Tibial artery (tissue), 4 donors: Measurements from ENCODE around the gene CPB2.

Experiments used
- DNase-seq, 2 donors: peaks; one replicate each; pipeline ENCODE4 v3.0.0-alpha.2; 2019
- H3K27ac ChIP-seq, 2 donors: fragments of 200-600 bp; sonication (generic) in 1 of 2; 1 replicate in 1 of 2; 2 replicates in 1 of 2; pipeline ENCODE4 v1.5.1; 2018 to 2019; ENCODE audit warnings: mild to moderate bottlenecking in 1 of 2
- H3K27me3 ChIP-seq, 2 donors: fragments of 200-600 bp; sonication (generic) in 1 of 2; one replicate each; pipeline versions ENCODE4 v1.5.1 to v1.6.0; 2016 to 2019
- H3K36me3 ChIP-seq, 3 donors: fragments of 200-600 bp; sonication (generic) in 2 of 3; one replicate each; pipeline ENCODE4 v1.5.1; 2016 to 2019; ENCODE audit warnings: mild to moderate bottlenecking in 2 of 3
- H3K4me1 ChIP-seq, 4 donors: fragments of 200-600 bp; sonication (generic) in 2 of 4; 1 replicate in 3 of 4; 2 replicates in 1 of 4; pipeline ENCODE4 v1.5.1; 2016 to 2019
- H3K4me3 ChIP-seq, 2 donors: fragments of 200-600 bp; sonication (generic) in 1 of 2; 1 replicate in 1 of 2; 2 replicates in 1 of 2; pipeline ENCODE4 v1.5.1; 2018 to 2019; ENCODE audit warnings: mild to moderate bottlenecking in 2 of 2
- H3K9me3 ChIP-seq, 3 donors: fragments of 200-600 bp; sonication (generic) in 1 of 3; one replicate each; pipeline ENCODE4 v1.5.1; 2016 to 2019
- CTCF ChIP-seq, 2 experiments: fragments of 200-600 bp in 1 of 2; fragments of 450-650 bp in 1 of 2; IDR thresholded peaks; one replicate each; pipeline ENCODE4 v1.5.1; 2017 to 2019; ENCODE audit warnings: antibody characterized with exemption in 2 of 2, mild to moderate bottlenecking in 1 of 2, moderate library complexity in 1 of 2
- intact Hi-C: fragments of 100-400 bp; cut with DNase I; formaldehyde crosslinking; loops from one replicate; pipeline ENCODE4 v1.15.0; 2023; ENCODE audit warnings: low total_unique reads

The CPB2 gene

GRCh38 chr13:46137627-46138317 is 32.9 kb upstream of the CPB2 start:
- intact Hi-C loops, result no loop called here
- Histone ChIP-seq H3K27ac (no peak overlapping the region), H3K36me3 (no peaks in the 10 kb centered on the region), H3K27me3 (no peaks in the 10 kb centered on the region), H3K4me3 (no peak overlapping the region), H3K4me1 (no peaks in the 10 kb centered on the region), H3K9me3 (no peaks in the 10 kb centered on the region)
- no peak for DNase-seq
- no peak for TF ChIP-seq CTCF (IDR thresholded peaks at IDR 0.05)

GRCh38 chr13:46136688-46137087 is 31.9 kb upstream of the CPB2 start:
- no peaks in the 10 kb centered on the region for H3K9me3 ChIP-seq
- H3K27ac ChIP-seq, result no peak overlapping the region
- H3K36me3 ChIP-seq, result no peaks in the 10 kb centered on the region
- no peak for DNase-seq
- no peak overlapping the region for H3K4me3 ChIP-seq
- no peak for TF ChIP-seq CTCF (IDR thresholded peaks at IDR 0.05)
- peaks cover 0 to 2% of the 10 kb centered on the region in 2 donors for H3K27me3 ChIP-seq
- no peaks in the 10 kb centered on the region for H3K4me1 ChIP-seq
- intact Hi-C loops, result no loop called here

- H3K9me3 ChIP-seq, result no peaks in the 10 kb centered on the region
- no peaks in the 10 kb centered on the region for H3K4me1 ChIP-seq
- intact Hi-C loops, result no loop called here
- peaks cover 0 to 2% of the 10 kb centered on the region in 2 donors for H3K27me3 ChIP-seq
- no peaks in the 10 kb centered on the region for H3K36me3 ChIP-seq
- DNase-seq, result no peak
- no peak overlapping the region for H3K27ac ChIP-seq
- no peak overlapping the region for H3K4me3 ChIP-seq
- no peak for TF ChIP-seq CTCF (IDR thresholded peaks at IDR 0.05)
These were observed 30.2 kb upstream of the CPB2 start for GRCh38 chr13:46134961-46135522.

- H3K4me3 ChIP-seq, result no peak overlapping the region
- H3K4me1 ChIP-seq, result no peaks in the 10 kb centered on the region
- H3K27ac ChIP-seq, result no peak overlapping the region
- TF ChIP-seq CTCF (IDR thresholded peaks at IDR 0.05), result no peak
- H3K9me3 ChIP-seq, result no peaks in the 10 kb centered on the region
- no peaks in the 10 kb centered on the region for H3K36me3 ChIP-seq
- intact Hi-C loops, result no loop called here
- H3K27me3 ChIP-seq, result peaks cover 0 to 8% of the 10 kb centered on the region in 2 donors
- DNase-seq, result no peak
These were observed 29.7 kb upstream of the CPB2 start for GRCh38 chr13:46134494-46134893.

GRCh38 chr13:46132109-46132508 is 27.3 kb upstream of the CPB2 start:
- no peak for DNase-seq
- Histone ChIP-seq H3K36me3 (no peaks in the 10 kb centered on the region), H3K4me1 (no peaks in the 10 kb centered on the region), H3K9me3 (no peaks in the 10 kb centered on the region), H3K4me3 (no peak overlapping the region), H3K27me3 (peaks cover 0 to 8% of the 10 kb centered on the region in 2 donors), H3K27ac (no peak overlapping the region)
- TF ChIP-seq CTCF (IDR thresholded peaks at IDR 0.05), result no peak
- intact Hi-C loops, result no loop called here
